SHP77 (cell line): ENCODE data around the gene TBC1D10B.
"Not testable (repeated sequence)": the region's sequence is repeated elsewhere in the genome, so short reads cannot be mapped to it uniquely, and the experiment has no call there.

ENCODE experiments used
- DNase-seq, 2 experiments: peaks; one replicate each; lab custom pipeline; 2025; lab: John Stamatoyannopoulos, UW

The TBC1D10B gene

GRCh38 chr16:30355144-30355953 lies 14.9 kb downstream of the TBC1D10B start, which contains the start of gene CD2BP2:
Gene CD2BP2, minus strand, starts transcription at chr16:30355308. Its CDS starts 627 bp downstream, at chr16:30354681.
- peak; percentile 99 for DNase-seq

GRCh38 chr16:30354423-30355143 lies 15.7 kb downstream of the TBC1D10B start:
- no peak for DNase-seq

- DNase-seq: no peak
Observed at GRCh38 chr16:30353438-30354129, 16.7 kb downstream of the TBC1D10B start.

GRCh38 chr16:30352488-30353401 lies 17.5 kb downstream of the TBC1D10B start:
- DNase-seq: no peak

GRCh38 chr16:30351586-30352419 lies 18.5 kb downstream of the TBC1D10B start:
- DNase-seq: no peak

- DNase-seq: no peak
Observed at GRCh38 chr16:30351001-30351441, 19.3 kb downstream of the TBC1D10B start.

- DNase-seq: no peak
Observed at GRCh38 chr16:30350134-30350871, 20.0 kb downstream of the TBC1D10B start.

GRCh38 chr16:30349675-30350074 lies 20.6 kb downstream of the TBC1D10B start:
- DNase-seq: no peak

- no peak for DNase-seq
Observed at GRCh38 chr16:30348929-30349328, 21.4 kb downstream of the TBC1D10B start.

GRCh38 chr16:30348113-30348512 lies 22.2 kb downstream of the TBC1D10B start:
- DNase-seq: no peak

- DNase-seq: no peak
Observed at GRCh38 chr16:30346286-30346685, 24.0 kb downstream of the TBC1D10B start.

- not testable (repeated sequence) for DNase-seq
Observed at GRCh38 chr16:30343491-30343820, 26.8 kb downstream of the TBC1D10B start.

GRCh38 chr16:30342751-30343490 lies 27.4 kb downstream of the TBC1D10B start:
- no peak for DNase-seq

GRCh38 chr16:30341971-30342370 lies 28.3 kb downstream of the TBC1D10B start:
- not testable (repeated sequence) for DNase-seq

- no peak for DNase-seq
Observed at GRCh38 chr16:30340621-30341020, 29.7 kb downstream of the TBC1D10B start.

- not testable (repeated sequence) for DNase-seq
Observed at GRCh38 chr16:30338715-30339114, 31.6 kb downstream of the TBC1D10B start.

- DNase-seq: not testable (repeated sequence)
Observed at GRCh38 chr16:30337964-30338357, 32.3 kb downstream of the TBC1D10B start.

- DNase-seq: peak in 1 of 2 experiments; percentile 10
Observed at GRCh38 chr16:30335598-30336474, 34.5 kb downstream of the TBC1D10B start.
